BLaER1 treated with 17β-estradiol and CSF1 and Interleukin-3, amounts not matched to agents 10 nM and 100 nM (cell line): ENCODE data around the gene RFX8.
"Not testable (repeated sequence)": the region's sequence is repeated elsewhere in the genome, so short reads cannot be mapped to it uniquely, and the experiment has no call there.

Source experiments
- H3K27ac ChIP-seq, 11 experiments: shearing (Covaris generic); formaldehyde crosslinking; 2 replicates each; pipeline ENCODE4 v1.8.1; 2022
- H3K27me3 ChIP-seq, 11 experiments: shearing (Covaris generic); formaldehyde crosslinking; 2 replicates each; pipeline ENCODE4 v1.8.1; 2022
- H3K36me3 ChIP-seq, 11 experiments: shearing (Covaris generic); formaldehyde crosslinking; 2 replicates each; pipeline ENCODE4 v1.8.1; 2022
- H3K4me1 ChIP-seq, 10 experiments: shearing (Covaris generic); formaldehyde crosslinking; 2 replicates each; pipeline ENCODE4 v1.8.1; 2022
- H3K4me2 ChIP-seq, 11 experiments: shearing (Covaris generic); formaldehyde crosslinking; 2 replicates each; pipeline ENCODE4 v1.8.1; 2022
- H3K4me3 ChIP-seq, 10 experiments: shearing (Covaris generic); formaldehyde crosslinking; 2 replicates each; pipeline ENCODE4 v1.8.1; 2022
- H3K9ac ChIP-seq, 11 experiments: shearing (Covaris generic); formaldehyde crosslinking; 2 replicates each; pipeline ENCODE4 v1.8.1; 2022
- H3K9me3 ChIP-seq, 11 experiments: shearing (Covaris generic); formaldehyde crosslinking; replicated peaks in 1 of 11; 2 replicates each; pipeline ENCODE4 v1.8.1; 2022
- H4K20me1 ChIP-seq, 11 experiments: shearing (Covaris generic); formaldehyde crosslinking; 2 replicates each; pipeline ENCODE4 v1.8.1; 2022
- Cebpa-rat ChIP-seq, 11 experiments: shearing (Covaris generic); IDR thresholded peaks; 2 replicates each; pipeline ENCODE4 v1.8.1; 2022

The RFX8 gene

GRCh38 chr2:101467306-101467705 is 7.6 kb downstream of the RFX8 start:
- H3K9me3 ChIP-seq: no peaks in the 10 kb centered on the region; a peak in 2 of 22 replicates
- peak overlapping the region in 3 of 11 experiments; percentile 17 to 38 (median 30); a peak in 3 of 22 replicates for H3K9ac ChIP-seq
- TF ChIP-seq Cebpa-rat (IDR thresholded peaks at IDR 0.05): no peak
- peak overlapping the region in 1 of 10 experiments; percentile 15; a peak in 2 of 20 replicates for H3K4me3 ChIP-seq
- H3K27me3 ChIP-seq: peaks cover 0 to 38% (median under 1%) of the 10 kb centered on the region in 11 experiments; a peak in 7 of 22 replicates
- H4K20me1 ChIP-seq: peaks cover 0 to 19% (median 0%) of the 10 kb centered on the region in 11 experiments; a peak in 6 of 22 replicates
- H3K27ac ChIP-seq: peak overlapping the region in 7 of 11 experiments; percentile 47 to 82 (median 58); a peak in 14 of 22 replicates
- H3K4me2 ChIP-seq: peak overlapping the region in 9 of 11 experiments; percentile 66 to 93 (median 79); a peak in 18 of 22 replicates
- peaks cover 0 to 70% (median 12%) of the 10 kb centered on the region in 11 experiments; a peak in 10 of 22 replicates for H3K36me3 ChIP-seq
- H3K4me1 ChIP-seq: peaks cover 37 to 90% (median 72%) of the 10 kb centered on the region in 10 experiments

DNA sequence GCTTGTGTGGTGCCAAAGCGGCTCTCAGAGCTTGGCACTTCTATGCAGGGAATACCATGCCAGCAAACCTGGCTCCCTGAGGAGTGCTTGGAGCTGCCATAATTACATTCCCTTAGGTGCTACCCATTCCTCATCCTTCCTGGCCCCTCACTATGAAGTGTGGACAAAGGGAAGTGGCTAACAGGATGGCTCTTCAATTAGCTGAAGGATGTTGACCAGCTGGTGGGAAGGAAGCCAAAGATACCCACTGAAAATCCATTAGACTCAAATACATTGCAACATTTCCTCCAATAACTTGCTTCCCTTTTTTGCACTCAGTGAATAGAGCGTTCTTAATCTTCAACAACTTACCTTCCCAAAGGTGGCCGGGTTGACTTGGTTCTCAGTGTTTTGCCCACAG is 8.5 kb downstream of the RFX8 start:
- Histone ChIP-seq H3K4me3 (peak overlapping the region in 3 of 10 experiments; percentile 1 to 25 (median 15); a peak in 2 of 20 replicates), H4K20me1 (peaks cover 0 to 17% (median 0%) of the 10 kb centered on the region in 11 experiments; a peak in 6 of 22 replicates), H3K9ac (peak overlapping the region in 4 of 11 experiments; percentile 17 to 38 (median 29); a peak in 6 of 22 replicates), H3K27ac (peak overlapping the region in 7 of 11 experiments; percentile 47 to 82 (median 58); a peak in 14 of 22 replicates), H3K27me3 (peaks cover 0 to 32% (median 0%) of the 10 kb centered on the region in 11 experiments; a peak in 5 of 22 replicates), H3K4me2 (peak overlapping the region; percentile 27 to 93 (median 74)), H3K36me3 (peaks cover 0 to 71% (median 12%) of the 10 kb centered on the region in 11 experiments; a peak in 10 of 22 replicates), H3K9me3 (no peaks in the 10 kb centered on the region; a peak in 2 of 22 replicates), H3K4me1 (peaks cover 37 to 90% (median 67%) of the 10 kb centered on the region in 10 experiments)
- TF ChIP-seq Cebpa-rat (IDR thresholded peaks at IDR 0.05): peak in 5 of 11 experiments; percentile 19 to 77 (median 73); a peak in 7 of 22 replicates

- H3K4me3 ChIP-seq: peak overlapping the region in 4 of 10 experiments; percentile 2 to 22 (median 12); a peak in 3 of 20 replicates
- peaks cover 0 to 20% (median 0%) of the 10 kb centered on the region in 11 experiments; a peak in 5 of 22 replicates for H3K27me3 ChIP-seq
- peaks cover 0 to 13% (median 0%) of the 10 kb centered on the region in 11 experiments; a peak in 5 of 22 replicates for H4K20me1 ChIP-seq
- no peak for TF ChIP-seq Cebpa-rat (IDR thresholded peaks at IDR 0.05)
- H3K9ac ChIP-seq: peak overlapping the region in 3 of 11 experiments; percentile 19 to 61 (median 28); a peak in 3 of 22 replicates
- H3K27ac ChIP-seq: peak overlapping the region in 7 of 11 experiments; percentile 56 to 82 (median 77); a peak in 14 of 22 replicates
- H3K36me3 ChIP-seq: peaks cover 0 to 80% (median 12%) of the 10 kb centered on the region in 11 experiments; a peak in 10 of 22 replicates
- peaks cover 0 to 9% (median 0%) of the 10 kb centered on the region in 11 experiments; a peak in 6 of 22 replicates for H3K9me3 ChIP-seq
- H3K4me2 ChIP-seq: peak overlapping the region; percentile 36 to 93 (median 82)
- H3K4me1 ChIP-seq: peaks cover 37 to 89% (median 70%) of the 10 kb centered on the region in 10 experiments
Observed at GRCh38 chr2:101464841-101465240, 10.1 kb downstream of the RFX8 start.

GRCh38 chr2:101463911-101464641 is 10.8 kb downstream of the RFX8 start:
- peaks cover 37 to 81% (median 69%) of the 10 kb centered on the region in 10 experiments for H3K4me1 ChIP-seq
- peak in 3 of 11 experiments; percentile 5 to 33 (median 27); a peak in 2 of 22 replicates for TF ChIP-seq Cebpa-rat (IDR thresholded peaks at IDR 0.05)
- H3K4me3 ChIP-seq: peak overlapping the region in 5 of 10 experiments; percentile 2 to 37 (median 18); a peak in 5 of 20 replicates
- H3K9me3 ChIP-seq: peaks cover 0 to 14% (median 0%) of the 10 kb centered on the region in 11 experiments; a peak in 6 of 22 replicates
- peak overlapping the region in 8 of 11 experiments; percentile 11 to 61 (median 42); a peak in 11 of 22 replicates for H3K9ac ChIP-seq
- peak overlapping the region; percentile 36 to 93 (median 82) for H3K4me2 ChIP-seq
- H3K27me3 ChIP-seq: peaks cover 0 to 13% (median 0%) of the 10 kb centered on the region in 11 experiments; a peak in 5 of 22 replicates
- H4K20me1 ChIP-seq: peaks cover 0 to 9% (median 0%) of the 10 kb centered on the region in 11 experiments; a peak in 4 of 22 replicates
- H3K36me3 ChIP-seq: peaks cover 0 to 86% (median 12%) of the 10 kb centered on the region in 11 experiments; a peak in 10 of 22 replicates
- H3K27ac ChIP-seq: peak overlapping the region; percentile 3 to 82 (median 69); a peak in 19 of 22 replicates

DNA sequence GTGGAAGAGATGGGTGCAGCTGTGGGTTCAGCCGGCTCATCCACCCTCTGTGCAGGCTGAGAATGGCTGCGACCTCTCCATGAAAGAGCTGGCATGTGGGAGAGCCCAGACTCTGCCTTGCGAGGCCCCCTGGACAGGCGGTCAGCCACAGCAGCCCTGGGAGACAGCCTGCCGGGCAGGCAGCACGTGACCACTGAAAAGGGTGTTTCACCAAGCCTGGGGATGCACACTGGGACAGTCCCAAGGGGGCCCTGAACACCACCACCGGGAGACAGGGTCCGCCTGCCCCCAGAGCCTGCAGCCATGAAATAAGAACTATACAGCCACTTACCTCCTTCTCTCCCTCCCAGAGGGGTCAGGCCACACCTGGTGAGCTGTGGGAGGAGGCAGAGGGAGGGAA is 11.5 kb downstream of the RFX8 start:
- Histone ChIP-seq H3K36me3 (peaks cover 0 to 91% (median 12%) of the 10 kb centered on the region in 11 experiments; a peak in 10 of 22 replicates), H3K4me2 (peak overlapping the region; percentile 36 to 93 (median 82))

GRCh38 chr2:101461381-101461780 is 13.5 kb downstream of the RFX8 start:
- Histone ChIP-seq H3K4me1 (peaks cover 28 to 58% (median 46%) of the 10 kb centered on the region in 10 experiments), H3K27me3 (0 out of 22 replicates have a peak, but pooled peaks cover 0 to 6% (median 0%) of the 10 kb centered on the region in 11 experiments), H3K4me2 (peak overlapping the region in 4 of 11 experiments; percentile 34 to 57 (median 49); a peak in 4 of 22 replicates), H3K36me3 (peaks cover 0 to 75% (median 12%) of the 10 kb centered on the region in 11 experiments; a peak in 10 of 22 replicates), H3K9ac (no peak overlapping the region), H4K20me1 (no peaks in the 10 kb centered on the region; a peak in 1 of 22 replicates), H3K4me3 (no peak overlapping the region), H3K27ac (no peak overlapping the region), H3K9me3 (peaks cover 0 to 25% (median 0%) of the 10 kb centered on the region in 11 experiments; a peak in 10 of 22 replicates)
- TF ChIP-seq Cebpa-rat (IDR thresholded peaks at IDR 0.05): no peak

More for the DNA sequence above, 11.5 kb downstream of the RFX8 start:
- H3K27me3 ChIP-seq: peaks cover 0 to 19% (median 0%) of the 10 kb centered on the region in 11 experiments; a peak in 5 of 22 replicates
- peaks cover 0 to 16% (median 0%) of the 10 kb centered on the region in 11 experiments; a peak in 7 of 22 replicates for H3K9me3 ChIP-seq
- peaks cover 0 to 9% (median 0%) of the 10 kb centered on the region in 11 experiments; a peak in 3 of 22 replicates for H4K20me1 ChIP-seq
- H3K4me1 ChIP-seq: peaks cover 37 to 78% (median 67%) of the 10 kb centered on the region in 10 experiments
- peak overlapping the region; percentile 3 to 82 (median 69); a peak in 20 of 22 replicates for H3K27ac ChIP-seq
- TF ChIP-seq Cebpa-rat (IDR thresholded peaks at IDR 0.05): no peak
- H3K9ac ChIP-seq: peak overlapping the region in 8 of 11 experiments; percentile 11 to 61 (median 42); a peak in 12 of 22 replicates
- H3K4me3 ChIP-seq: peak overlapping the region in 4 of 10 experiments; percentile 1 to 25 (median 3); a peak in 4 of 20 replicates

DNA sequence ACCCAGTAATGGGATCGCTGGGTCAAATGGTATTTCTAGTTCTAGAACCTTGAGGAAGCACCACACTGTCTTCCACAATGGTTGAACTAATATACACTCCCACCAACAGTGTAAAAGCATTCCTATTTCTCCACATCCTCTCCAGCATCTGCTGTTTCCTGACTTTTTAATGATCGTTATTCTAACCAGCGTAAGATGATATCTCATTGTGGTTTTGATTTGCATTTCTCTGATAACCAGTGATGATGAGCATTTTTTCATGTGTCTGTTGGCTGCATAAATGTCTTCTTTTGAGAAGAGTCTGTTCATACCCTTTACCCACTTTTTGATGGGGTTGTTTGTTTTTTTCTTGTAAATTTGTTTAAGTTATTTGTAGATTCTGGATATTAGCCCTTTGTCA is 20.5 kb downstream of the RFX8 start:
- H3K27ac ChIP-seq, H3K4me3 ChIP-seq, H3K4me2 ChIP-seq, H4K20me1 ChIP-seq, H3K9ac ChIP-seq: not testable (repeated sequence)
- peaks cover 0 to 19% (median 10%) of the 10 kb centered on the region in 10 experiments; a peak in 10 of 20 replicates for H3K4me1 ChIP-seq
- H3K9me3 ChIP-seq: peaks cover 0 to 46% (median 6%) of the 10 kb centered on the region in 11 experiments; a peak in 13 of 22 replicates
- H3K36me3 ChIP-seq: peaks cover 0 to 38% (median 13%) of the 10 kb centered on the region in 11 experiments; a peak in 11 of 22 replicates
- H3K27me3 ChIP-seq: peaks cover 0 to 22% (median 0%) of the 10 kb centered on the region in 11 experiments; a peak in 5 of 22 replicates
